Suprapubic skin (tissue), 3 donors: ENCODE measurements around the gene FYN.

Source experiments
- POLR2A ChIP-seq, 2 donors: fragments of 450-650 bp; IDR thresholded peaks; one replicate each; pipeline ENCODE4 v1.6.1; 2017; ENCODE audit warnings: antibody characterized with exemption in 2 of 2, mild to moderate bottlenecking in 2 of 2, moderate library complexity in 2 of 2
- TF ChIP-seq, protein P1 (sequence below), 2 donors: fragments of 200-600 bp in 1 of 2; fragments of 450-650 bp in 1 of 2; sonication (generic) in 1 of 2; IDR thresholded peaks; one replicate each; pipeline ENCODE4 v1.5.1; 2016 to 2019; ENCODE audit warnings: antibody characterized with exemption in 2 of 2, mild to moderate bottlenecking in 1 of 2, moderate library complexity in 1 of 2

DNA sequence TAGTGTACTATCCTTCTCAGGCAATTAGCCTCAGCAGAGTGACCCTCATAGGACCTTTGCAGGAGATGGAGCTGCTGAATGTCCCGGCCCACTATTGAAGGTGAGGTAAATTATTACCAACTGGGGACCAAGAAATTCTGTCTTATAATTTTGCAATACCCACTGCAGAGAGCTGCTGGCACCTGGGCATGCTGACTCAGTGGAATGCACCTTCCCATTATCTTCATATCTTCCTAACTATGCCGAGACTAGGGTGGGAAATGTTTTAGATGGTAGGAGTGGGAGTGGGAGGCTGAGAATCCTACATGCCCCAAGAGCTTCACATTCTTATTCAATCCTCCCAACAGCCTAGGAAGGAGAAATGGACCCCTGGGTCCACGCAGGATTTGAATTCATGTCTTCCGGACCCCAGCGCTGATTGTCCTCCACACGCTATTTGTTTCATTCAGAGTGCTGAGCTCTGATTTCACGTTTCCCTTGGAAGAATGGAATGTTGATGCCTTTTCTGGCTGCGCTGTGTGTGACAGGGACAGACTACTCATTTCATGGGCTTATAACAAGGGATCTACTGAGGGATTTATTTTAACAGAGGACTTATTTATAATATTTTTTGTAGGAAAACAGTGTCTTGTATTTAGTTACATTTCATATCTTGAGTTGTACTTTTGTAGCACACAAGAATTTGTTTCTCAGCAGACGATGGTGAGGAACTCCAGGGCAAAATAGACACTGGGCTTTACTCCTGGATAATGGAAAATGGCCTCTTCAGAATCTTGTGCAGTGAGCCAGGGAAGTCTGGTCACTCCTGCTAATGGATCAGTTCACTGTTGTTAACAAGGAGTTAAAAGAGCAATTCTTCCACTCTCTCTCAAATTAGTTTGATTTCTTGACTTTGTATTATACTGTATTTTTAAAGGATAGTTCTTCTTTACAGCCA, 66.4 kb downstream of the FYN start:
- TF ChIP-seq, protein P1, sequence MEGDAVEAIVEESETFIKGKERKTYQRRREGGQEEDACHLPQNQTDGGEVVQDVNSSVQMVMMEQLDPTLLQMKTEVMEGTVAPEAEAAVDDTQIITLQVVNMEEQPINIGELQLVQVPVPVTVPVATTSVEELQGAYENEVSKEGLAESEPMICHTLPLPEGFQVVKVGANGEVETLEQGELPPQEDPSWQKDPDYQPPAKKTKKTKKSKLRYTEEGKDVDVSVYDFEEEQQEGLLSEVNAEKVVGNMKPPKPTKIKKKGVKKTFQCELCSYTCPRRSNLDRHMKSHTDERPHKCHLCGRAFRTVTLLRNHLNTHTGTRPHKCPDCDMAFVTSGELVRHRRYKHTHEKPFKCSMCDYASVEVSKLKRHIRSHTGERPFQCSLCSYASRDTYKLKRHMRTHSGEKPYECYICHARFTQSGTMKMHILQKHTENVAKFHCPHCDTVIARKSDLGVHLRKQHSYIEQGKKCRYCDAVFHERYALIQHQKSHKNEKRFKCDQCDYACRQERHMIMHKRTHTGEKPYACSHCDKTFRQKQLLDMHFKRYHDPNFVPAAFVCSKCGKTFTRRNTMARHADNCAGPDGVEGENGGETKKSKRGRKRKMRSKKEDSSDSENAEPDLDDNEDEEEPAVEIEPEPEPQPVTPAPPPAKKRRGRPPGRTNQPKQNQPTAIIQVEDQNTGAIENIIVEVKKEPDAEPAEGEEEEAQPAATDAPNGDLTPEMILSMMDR (IDR thresholded peaks at IDR 0.05): no peak
- TF ChIP-seq POLR2A (IDR thresholded peaks at IDR 0.05): no peak
